Parathyroid adenoma (tissue), 2 donors: ENCODE measurements around the gene PIN1.

Experiments
- H2AFZ ChIP-seq: fragments of 300-600 bp; sonication (generic); one replicate; pipeline ENCODE4 v1.7.0; 2017; ENCODE audit warnings: antibody characterized with exemption, mild to moderate bottlenecking
- H3K27ac ChIP-seq: fragments of 300-600 bp; sonication (generic); one replicate; pipeline ENCODE4 v1.7.0; 2017
- H3K27me3 ChIP-seq: fragments of 300-600 bp; sonication (generic); one replicate; pipeline ENCODE4 v1.7.0; 2017; ENCODE audit warnings: low read length; ENCODE audit not compliant: control insufficient read depth, insufficient read depth
- H3K36me3 ChIP-seq: fragments of 300-600 bp; sonication (generic); one replicate; pipeline ENCODE4 v1.7.0; 2017; ENCODE audit warnings: low read length; ENCODE audit not compliant: control insufficient read depth, insufficient read depth
- H3K4me1 ChIP-seq: fragments of 300-600 bp; sonication (generic); one replicate; pipeline ENCODE4 v1.7.0; 2017; ENCODE audit warnings: control low read depth
- H3K4me2 ChIP-seq: fragments of 300-600 bp; sonication (generic); one replicate; pipeline ENCODE4 v1.7.0; 2017; ENCODE audit warnings: low read length
- H3K4me3 ChIP-seq: fragments of 300-600 bp; sonication (generic); one replicate; pipeline ENCODE4 v1.7.0; 2017; ENCODE audit warnings: low read depth, low read length
- H3K79me2 ChIP-seq: fragments of 300-600 bp; sonication (generic); one replicate; pipeline ENCODE4 v1.7.0; 2017; ENCODE audit warnings: control low read depth
- H3K9ac ChIP-seq: fragments of 300-600 bp; sonication (generic); one replicate; pipeline ENCODE4 v1.7.0; 2017; ENCODE audit warnings: mild to moderate bottlenecking
- H3K9me3 ChIP-seq: fragments of 300-600 bp; sonication (generic); one replicate; pipeline ENCODE4 v1.7.0; 2017; ENCODE audit warnings: low read length; ENCODE audit not compliant: control insufficient read depth
- CTCF ChIP-seq: fragments of 300-600 bp; sonication (generic); IDR thresholded peaks from one replicate; pipeline ENCODE4 v1.7.0; 2017; ENCODE audit warnings: antibody characterized with exemption, mild to moderate bottlenecking
- donor health status: primary hyperparathyroidism.

PIN1 gene

GRCh38 chr19:9883231-9883758 is 48.2 kb downstream of the PIN1 start:
- peaks cover 12% of the 10 kb centered on the region for H3K4me1 ChIP-seq
- peak overlapping the region; percentile 67 for H2AFZ ChIP-seq
- H3K27me3 ChIP-seq, result no peaks in the 10 kb centered on the region
- H3K36me3 ChIP-seq, result no peaks in the 10 kb centered on the region
- H3K79me2 ChIP-seq, result no peaks in the 10 kb centered on the region
- no peak overlapping the region for H3K9ac ChIP-seq
- H3K4me2 ChIP-seq, result peak overlapping the region; percentile 68
- no peak overlapping the region for H3K4me3 ChIP-seq
- H3K27ac ChIP-seq, result peak overlapping the region; percentile 77
- H3K9me3 ChIP-seq, result no peaks in the 10 kb centered on the region
- no peak for TF ChIP-seq CTCF

- no peaks in the 10 kb centered on the region for H3K36me3 ChIP-seq
- peak overlapping the region; percentile 67 for H2AFZ ChIP-seq
- no peak overlapping the region for H3K4me3 ChIP-seq
- H3K9ac ChIP-seq, result no peak overlapping the region
- peak overlapping the region; percentile 77 for H3K27ac ChIP-seq
- H3K79me2 ChIP-seq, result no peaks in the 10 kb centered on the region
- TF ChIP-seq CTCF, result no peak
- H3K4me1 ChIP-seq, result peaks cover 12% of the 10 kb centered on the region
- H3K27me3 ChIP-seq, result no peaks in the 10 kb centered on the region
- no peaks in the 10 kb centered on the region for H3K9me3 ChIP-seq
- peak overlapping the region; percentile 68 for H3K4me2 ChIP-seq
These were observed 48.6 kb downstream of the PIN1 start for GRCh38 chr19:9883764-9884163.

GRCh38 chr19:9885077-9885552 is 50.0 kb downstream of the PIN1 start:
- no peaks in the 10 kb centered on the region for H3K27me3 ChIP-seq
- no peak overlapping the region for H3K27ac ChIP-seq
- H3K79me2 ChIP-seq, result no peaks in the 10 kb centered on the region
- H2AFZ ChIP-seq, result no peak overlapping the region
- H3K4me3 ChIP-seq, result no peak overlapping the region
- no peak overlapping the region for H3K9ac ChIP-seq
- H3K4me2 ChIP-seq, result no peak overlapping the region
- peaks cover 12% of the 10 kb centered on the region for H3K4me1 ChIP-seq
- H3K36me3 ChIP-seq, result no peaks in the 10 kb centered on the region
- no peak for TF ChIP-seq CTCF
- no peaks in the 10 kb centered on the region for H3K9me3 ChIP-seq

- Histone ChIP-seq H3K4me1 (no peaks in the 10 kb centered on the region), H3K9ac (no peak overlapping the region), H3K27ac (no peak overlapping the region), H3K9me3 (no peaks in the 10 kb centered on the region), H3K27me3 (no peaks in the 10 kb centered on the region), H3K79me2 (no peaks in the 10 kb centered on the region), H3K4me2 (no peak overlapping the region), H2AFZ (no peak overlapping the region), H3K36me3 (no peaks in the 10 kb centered on the region), H3K4me3 (no peak overlapping the region)
- TF ChIP-seq CTCF, result no peak
These were observed 56.7 kb downstream of the PIN1 start for GRCh38 chr19:9891609-9892373.
